ENCODE results near the gene ST14.

DNA sequence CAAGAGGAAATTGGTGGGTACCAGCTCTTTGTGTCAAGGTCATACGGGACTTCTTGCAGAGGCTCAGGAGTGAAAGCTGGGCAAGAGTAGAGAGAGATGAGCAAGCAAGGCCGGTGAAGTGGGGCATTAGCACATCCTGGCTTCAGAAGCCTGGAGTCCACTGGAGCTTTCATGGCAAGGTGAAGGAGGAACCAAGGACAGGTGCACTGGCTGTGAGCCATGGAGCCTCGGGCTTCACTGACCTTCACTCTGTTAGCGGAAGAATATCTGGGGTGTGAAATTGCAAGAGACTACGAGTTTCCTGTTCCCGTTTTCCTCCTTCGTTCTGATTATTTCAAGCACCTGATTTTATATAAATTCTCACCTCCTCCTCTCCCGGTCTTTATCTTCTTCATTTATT lies 25.9 kb upstream of the ST14 start:
- TF ChIP-seq, protein P1, sequence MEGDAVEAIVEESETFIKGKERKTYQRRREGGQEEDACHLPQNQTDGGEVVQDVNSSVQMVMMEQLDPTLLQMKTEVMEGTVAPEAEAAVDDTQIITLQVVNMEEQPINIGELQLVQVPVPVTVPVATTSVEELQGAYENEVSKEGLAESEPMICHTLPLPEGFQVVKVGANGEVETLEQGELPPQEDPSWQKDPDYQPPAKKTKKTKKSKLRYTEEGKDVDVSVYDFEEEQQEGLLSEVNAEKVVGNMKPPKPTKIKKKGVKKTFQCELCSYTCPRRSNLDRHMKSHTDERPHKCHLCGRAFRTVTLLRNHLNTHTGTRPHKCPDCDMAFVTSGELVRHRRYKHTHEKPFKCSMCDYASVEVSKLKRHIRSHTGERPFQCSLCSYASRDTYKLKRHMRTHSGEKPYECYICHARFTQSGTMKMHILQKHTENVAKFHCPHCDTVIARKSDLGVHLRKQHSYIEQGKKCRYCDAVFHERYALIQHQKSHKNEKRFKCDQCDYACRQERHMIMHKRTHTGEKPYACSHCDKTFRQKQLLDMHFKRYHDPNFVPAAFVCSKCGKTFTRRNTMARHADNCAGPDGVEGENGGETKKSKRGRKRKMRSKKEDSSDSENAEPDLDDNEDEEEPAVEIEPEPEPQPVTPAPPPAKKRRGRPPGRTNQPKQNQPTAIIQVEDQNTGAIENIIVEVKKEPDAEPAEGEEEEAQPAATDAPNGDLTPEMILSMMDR (IDR thresholded peaks at IDR 0.05), result no peak
- no peak for TF ChIP-seq POLR2A (IDR thresholded peaks at IDR 0.05)

Data from esophagus squamous epithelium (tissue), 4 donors.